GM21825 (cell line): Measurements from ENCODE around the gene CLPTM1L.
A peak's percentile ranks its signal among the peaks of the same experiment; 100 is the strongest.

Source experiments
- ATAC-seq: cut with Tn5 transposase; IDR thresholded peaks from one replicate; pipeline ENCODE4 v1.9.1; 2021; ENCODE audit warnings: mild to moderate bottlenecking, moderate library complexity; ENCODE audit not compliant: unreplicated experiment

Gene CLPTM1L

DNA sequence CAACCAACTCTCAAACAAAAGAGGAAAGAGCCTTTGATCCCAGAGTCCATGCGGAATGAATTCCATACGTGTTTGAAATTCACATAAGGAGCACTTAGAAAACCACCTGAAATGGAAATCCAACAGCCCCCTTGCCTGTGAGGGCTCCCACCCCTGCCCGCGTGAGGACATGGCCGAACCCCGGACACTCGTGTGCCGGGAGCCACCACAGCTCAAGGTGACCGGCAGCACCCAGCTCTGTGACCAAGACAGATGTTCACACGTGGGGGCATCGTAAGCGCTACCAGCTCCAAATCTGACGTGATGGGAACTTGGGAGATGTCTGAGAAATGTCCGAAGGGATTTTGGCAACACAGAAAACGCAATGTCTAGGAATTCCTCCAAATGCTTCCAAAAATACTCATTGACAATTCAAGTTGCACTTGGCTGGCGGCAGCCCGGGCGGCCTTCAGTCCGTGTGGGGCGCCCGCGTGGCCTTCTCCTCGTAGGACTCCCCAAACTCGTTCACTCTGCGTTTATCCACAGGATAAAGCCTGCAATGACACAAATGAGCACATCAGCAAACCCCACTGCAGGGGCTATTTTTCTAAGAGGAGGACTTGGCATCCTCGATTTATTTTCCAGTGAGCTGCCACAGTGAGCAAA lies 26.9 kb downstream of the CLPTM1L start:
- no peak for ATAC-seq

DNA sequence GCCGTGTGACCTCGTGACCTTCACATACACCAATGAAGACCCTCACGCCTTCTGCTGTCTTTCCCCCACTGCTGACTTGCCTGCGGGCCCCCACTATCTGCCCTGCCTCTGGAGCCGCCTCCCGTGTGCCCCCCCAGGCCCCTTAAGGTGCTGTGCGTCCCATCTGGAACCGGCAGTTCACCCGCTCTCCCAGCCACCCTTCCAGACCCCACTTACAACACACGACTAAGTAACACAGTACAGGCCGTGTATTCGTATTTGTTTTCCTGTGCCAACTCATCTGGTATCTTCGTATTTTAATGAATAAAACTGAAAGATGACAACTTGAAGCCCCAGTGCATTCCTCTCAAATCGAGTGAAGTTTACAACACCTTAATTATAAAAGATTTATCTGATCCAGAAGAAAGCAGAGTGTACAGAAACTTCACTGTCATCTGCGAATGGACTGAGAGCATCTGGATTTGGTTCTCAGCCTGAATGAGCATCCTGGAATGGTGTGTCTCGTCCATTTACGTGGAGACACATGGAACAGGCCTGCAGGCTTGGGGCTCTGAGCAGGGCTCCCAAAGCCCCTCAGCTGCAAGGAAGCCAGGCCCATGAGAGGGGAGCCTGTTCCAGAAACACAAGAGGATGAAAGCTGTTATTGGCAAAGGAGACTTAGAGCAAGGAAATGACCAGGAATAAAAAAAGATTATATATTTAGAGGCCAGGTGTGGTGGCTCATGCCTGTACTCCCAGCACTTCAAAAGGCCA lies 28.1 kb downstream of the CLPTM1L start:
- no peak for ATAC-seq

DNA sequence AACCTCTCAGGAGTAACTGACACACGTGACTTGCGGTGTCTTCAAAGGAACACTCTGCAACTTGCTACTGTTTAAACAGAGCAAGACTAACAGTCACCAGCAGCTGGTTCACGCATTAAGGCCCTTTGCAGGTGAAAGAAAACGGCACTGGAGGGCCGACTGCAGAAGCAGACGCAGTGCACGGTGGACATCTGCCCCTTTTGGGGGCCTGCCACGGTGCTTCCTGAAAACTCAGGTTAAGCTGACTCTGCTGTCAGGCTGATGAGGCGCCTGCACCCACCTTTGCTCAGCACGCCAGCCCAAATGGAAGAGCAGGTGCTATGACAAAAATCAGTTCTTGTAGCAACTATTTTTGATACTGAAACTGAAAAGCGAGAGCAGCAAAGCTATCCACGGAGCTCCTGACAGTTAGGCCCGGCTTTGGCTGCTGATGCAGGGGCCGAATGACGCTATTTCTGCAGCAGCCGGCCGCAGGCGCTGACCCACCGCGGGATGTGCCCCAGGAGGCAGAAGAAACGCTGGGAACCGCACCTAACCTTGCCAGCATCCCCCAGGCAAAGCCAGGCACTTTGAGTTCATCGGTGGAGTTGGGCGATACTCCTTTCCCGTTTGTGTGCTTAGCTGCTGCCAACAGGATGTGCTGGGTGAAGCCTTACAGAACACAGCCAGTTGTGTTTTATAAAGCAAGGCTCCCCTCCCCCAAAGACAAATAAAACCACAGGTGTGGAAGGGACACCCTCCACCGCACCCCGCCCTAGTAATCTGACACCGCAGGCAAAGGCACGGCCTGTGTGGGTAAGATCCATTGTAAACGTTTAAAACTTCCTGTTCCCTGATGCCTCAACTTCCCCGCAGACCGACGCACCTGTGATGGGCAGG lies 29.0 kb downstream of the CLPTM1L start:
- peak; percentile 40 for ATAC-seq

DNA sequence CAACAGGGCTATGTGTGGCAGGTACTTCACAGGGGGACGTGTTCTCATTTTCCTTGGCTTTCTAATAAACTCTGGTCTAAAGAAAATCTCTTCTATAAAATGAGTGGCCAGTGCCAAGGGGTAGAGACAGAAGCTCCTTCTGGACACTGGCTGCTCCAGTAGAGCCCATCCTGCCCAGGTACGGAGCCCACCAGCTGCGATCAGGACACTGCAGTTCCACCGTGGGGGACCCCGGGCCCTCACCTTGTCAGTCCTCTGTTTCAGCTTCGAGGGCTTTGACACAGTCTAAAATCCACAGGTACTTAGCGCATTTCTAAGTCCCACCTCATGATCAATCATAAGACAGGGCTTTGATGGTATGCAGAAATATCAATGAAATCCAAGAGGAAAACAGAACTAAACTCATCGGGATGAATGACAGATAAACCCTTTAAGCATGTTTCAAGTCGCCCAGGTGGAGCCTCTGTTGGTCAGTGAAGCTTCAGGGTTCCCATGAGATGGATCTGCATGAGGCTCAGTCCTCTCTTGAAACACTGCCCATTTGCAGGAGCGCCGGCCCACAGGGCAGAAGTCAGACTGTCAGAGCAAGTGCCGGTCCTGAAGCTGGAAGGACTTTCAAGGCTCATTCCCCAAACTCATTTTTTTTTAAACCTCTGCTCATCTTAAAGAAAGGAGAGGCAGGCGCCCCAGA lies 29.7 kb downstream of the CLPTM1L start:
- ATAC-seq = no peak

DNA sequence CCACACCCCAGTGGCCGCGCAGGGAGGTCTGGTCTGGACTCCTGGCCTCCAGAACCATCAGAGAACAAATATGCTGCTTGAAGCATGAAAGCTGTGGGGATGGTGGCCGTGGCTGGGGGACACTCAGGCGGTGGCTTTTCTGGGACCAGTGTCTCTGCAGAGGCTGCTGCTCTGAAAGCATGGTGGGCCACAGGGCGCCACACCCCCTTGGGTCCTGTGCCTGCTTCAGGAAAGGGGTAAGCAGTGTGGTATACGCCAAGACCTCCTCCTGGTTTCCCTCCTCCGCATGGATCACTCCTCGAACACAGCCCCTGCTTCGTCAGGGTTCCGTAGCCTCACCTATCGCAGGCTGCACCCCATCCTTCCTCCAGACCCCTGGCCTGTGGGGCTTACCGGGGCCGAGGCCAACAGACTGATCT lies 30.3 kb downstream of the CLPTM1L start:
- no peak for ATAC-seq

DNA sequence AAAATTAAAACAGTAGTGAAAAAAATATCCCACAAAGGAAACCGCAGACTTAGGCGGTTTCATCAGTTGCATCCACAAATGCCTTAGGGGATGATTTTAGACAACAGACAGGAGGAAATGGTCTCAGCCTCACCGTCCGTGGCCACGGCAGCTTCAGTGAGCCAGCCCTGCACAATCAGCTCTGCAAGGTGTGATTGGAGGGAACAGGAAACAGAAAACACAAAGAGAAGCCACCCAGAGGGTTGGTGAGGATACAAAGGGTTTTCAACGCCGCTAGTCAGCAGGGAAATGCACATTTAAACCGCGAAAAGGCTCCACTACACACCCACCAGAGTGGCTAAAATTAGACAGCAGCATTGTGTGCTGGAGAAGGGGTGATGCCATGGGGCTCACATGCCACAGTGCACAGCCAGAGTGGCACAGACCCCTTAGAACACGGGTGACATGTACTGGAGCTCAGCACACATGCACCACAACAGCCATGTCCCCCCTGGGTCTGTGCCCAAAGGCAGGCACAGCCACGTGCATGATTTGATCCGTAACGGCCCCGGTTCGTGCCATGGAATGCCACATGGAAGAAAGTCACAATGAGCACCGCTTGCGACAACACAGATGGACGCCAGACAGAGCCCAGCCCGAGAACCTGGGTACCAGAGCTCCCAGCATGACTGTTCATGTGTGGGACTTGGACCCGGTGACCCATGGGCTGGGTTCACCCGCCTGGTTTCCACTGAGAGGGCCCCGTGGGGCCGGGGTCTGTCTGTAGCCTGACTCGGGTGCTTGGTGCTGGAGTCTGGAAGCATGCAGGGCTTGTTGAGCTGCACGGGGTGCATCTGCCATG lies 31.7 kb downstream of the CLPTM1L start:
- peak; percentile 78 for ATAC-seq

DNA sequence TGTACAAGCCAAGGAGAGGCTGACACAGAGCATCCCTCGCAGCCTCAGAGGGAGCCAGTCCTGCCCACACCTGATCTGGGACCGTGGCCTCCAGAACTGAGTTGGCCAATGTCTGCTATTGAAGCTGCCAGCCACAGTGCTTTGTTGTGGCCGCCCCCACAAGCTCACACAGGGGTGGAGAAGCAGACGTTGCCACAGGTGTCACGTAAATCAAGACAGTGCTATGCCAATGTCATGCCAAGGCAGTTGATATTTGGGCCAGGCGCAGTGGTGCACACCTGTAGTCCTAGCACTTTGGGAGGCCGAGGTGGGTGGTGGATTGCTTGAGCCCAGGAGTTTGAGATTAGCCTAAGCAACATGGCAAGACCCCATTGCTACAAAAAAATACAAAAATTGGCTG lies 32.7 kb downstream of the CLPTM1L start:
- ATAC-seq = no peak

DNA sequence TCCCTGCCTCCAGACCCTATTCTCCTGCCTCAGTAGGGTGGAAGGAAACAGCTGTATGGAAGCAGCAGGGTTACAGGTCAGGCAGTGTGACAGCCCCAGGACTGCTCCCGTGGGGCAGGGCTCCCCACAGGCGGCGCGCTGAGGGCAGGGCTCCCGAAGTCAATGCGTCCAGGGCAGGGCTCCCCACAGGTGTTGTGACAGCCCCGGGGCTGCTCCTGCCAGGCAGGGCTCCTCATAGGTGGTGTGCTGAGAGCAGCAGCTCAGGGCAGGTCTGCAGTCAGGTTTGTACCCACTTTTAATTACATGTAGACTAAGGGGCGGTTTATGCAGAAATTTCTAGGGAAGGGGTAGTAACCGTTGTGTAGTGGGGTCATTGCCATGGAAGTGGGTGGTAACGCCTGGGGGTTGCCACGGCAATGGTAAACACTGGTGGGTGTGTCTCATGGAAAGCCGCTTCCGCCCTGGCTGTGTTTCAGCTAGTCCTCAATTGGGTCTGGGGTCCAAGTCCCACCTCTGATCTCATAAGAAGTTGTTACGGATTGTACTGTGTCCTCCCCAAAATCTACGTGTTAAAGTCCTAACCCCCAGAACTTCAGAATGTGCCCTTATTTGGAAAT lies 33.4 kb downstream of the CLPTM1L start:
- ATAC-seq = no peak

DNA sequence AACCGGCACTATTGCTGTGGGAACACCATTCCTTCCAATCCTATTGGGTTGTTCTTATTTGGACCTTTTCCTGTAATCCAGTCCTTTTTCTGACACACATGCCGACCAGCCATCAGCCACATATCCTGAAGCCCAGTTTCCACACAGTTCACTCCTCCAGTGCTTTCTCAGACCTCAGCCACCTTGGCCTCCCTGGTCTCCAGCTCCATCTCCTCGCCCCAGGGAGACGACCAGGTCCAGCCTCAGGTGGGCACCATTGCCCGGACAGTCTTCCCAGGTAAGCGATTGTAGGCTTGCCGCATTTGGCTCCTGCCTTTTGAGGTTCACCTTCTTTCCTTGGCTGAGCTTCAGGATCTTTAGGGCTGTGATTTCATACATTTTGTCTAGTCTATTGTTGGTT lies 34.8 kb downstream of the CLPTM1L start:
- no peak for ATAC-seq

DNA sequence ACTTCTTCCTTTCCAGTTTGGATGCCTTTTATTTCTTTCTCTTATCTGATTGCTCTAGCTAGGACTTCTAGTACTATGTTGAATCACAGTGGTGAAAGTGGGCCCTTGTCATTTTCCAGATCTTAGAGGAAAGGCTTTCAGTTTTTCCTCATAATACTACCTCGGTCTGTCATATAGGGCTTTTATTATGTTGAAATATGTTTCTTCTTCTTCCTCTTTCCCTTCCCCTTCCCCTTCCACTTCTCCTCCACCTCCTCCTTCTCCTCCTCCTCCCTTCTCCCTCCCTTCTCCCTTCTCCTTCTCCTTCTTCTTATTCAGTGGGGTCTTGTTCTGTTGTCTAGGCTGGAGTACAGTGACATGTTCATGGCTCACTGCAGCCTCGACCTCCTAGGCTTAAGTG lies 40.9 kb downstream of the CLPTM1L start:
- no peak for ATAC-seq

DNA sequence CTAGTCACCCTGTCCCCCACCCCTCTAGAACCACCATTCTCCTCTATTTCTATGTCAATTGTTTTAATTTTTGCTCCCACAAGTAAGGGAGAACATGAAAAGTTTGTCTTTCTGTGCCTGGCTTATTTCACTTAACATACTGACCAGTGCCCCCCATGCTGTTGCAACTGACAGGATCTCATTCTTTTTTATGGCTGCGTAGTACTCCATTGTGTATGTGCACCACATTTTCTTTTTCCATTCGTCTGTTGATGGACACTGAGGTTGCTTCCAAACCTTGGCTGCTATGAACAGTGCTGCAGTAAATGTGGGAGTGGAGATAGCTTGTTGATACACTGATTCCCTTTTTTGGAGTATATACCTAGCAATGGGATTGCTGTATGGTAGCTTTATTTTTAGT lies 42.6 kb downstream of the CLPTM1L start:
- no peak for ATAC-seq

DNA sequence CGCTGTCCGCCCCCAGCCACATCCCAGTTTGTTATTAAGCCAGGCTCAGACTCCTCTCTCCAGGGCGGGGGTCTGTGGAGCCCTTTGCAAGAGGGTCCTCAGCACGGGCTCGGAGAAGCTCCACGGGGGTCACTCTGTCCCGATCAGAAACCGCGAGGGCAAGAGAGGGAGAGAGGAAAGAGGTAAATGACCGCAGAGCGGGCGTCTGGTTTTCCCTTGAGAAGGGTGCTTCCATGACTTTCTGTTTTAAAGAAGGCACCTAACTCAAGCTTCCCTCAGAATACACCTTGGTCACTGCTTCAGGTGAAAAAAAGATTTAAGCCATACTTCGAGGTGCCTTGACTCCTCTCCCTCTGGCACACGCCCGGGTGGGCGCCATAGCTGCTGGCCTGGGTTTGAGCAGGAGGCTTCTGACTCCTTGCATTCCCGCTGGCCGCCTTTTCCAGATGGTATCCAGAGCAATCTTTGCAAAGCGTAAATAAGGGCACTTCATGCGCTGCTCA lies 44.3 kb downstream of the CLPTM1L start:
- no peak for ATAC-seq

DNA sequence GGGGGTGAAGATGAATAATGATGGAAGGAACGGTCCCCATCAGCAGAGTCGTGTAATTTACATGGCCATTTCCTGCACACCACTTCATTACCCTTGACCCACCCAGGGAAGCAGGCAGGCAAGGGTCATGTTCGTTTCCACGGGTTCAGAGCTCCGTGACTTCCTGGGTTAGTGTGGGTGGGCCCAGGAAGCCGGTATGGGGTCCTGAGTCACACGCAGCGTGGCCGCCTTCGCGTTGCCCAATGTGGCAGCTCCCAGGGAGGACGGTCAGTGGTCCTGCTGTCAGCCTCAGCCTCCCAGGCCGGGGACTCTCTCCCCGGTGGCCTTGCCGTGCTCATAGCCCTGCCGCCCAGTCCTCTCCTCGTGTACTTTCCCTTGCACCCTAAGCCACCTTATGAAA lies 44.9 kb downstream of the CLPTM1L start:
- ATAC-seq = no peak

DNA sequence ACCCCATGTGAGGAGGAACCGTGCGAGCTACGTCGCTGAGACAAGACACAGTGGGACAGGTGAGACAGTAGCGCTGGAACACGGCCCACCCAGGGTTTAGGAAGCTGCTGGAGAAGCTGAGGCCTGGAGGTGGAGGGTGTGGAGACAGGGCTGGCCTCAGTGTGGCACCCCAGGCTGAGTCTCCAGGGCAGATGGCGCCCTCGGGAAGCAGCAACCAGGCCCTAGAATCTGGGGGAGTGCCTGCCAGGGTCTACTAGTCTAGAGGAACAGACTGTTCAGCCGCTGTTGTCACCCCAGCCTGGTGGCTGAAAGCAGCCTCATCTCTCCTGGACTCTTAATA lies 45.4 kb downstream of the CLPTM1L start:
- ATAC-seq = no peak

DNA sequence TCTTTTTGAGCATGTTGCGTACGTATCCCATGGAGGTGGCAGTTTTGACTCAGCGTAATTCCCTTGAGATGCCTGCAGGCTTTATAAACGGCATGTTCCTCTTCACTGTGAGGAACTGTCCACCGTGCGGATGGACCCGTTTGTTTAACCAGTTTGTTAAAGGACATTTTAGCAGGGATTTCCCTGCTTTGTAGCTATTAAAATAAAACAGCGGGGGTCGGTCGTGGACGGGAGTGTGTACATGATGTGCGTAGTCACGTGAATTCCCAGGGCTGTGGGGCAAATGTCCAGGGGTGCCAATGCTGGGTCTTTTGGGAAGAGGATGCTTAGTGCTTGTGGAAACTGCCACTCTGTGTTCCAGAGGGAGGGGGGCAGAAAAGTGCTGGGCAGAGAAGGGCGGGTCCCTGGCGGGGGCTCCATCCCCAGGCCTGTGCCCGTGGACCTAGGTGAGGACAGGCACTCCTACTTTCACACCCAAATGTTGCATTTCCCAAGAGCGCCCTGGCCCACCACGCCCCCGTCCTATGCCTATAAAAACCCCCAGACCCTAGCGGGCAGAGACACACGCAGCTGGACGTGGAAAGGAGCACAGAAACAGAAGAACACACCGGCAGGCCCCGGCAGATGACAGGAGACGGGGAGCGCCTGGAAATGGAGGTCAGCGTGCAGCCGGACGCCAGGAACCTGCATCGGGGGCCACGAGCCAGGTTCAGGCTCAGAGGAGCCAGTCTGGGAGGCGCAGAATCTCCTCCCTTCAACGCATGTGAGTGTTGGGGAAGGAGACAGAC lies 46.0 kb downstream of the CLPTM1L start:
- no peak for ATAC-seq

DNA sequence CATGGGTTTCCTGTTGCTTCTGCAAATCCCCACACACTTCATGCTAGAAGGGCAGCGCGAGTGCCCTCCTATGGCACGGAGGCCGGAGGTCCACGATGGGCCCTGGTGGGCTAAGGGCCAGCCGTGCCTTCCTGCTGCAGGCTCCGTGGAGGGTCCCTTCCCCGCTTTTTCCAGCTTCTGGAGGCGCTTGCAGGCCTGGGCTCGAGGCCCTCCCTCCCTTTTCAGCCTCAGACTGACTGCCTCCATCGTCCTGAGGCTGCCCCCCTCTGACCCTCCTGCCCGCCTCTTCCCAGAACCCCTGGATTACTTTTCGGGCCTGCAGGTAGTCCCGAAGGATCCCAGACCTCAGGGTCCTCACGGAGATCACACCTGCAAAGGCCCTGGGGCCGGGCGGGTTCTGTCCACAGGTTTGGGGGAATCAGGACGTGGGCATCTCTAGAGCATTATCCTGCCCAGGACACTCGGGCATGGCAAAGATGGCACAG lies 46.8 kb downstream of the CLPTM1L start:
- ATAC-seq = no peak

DNA sequence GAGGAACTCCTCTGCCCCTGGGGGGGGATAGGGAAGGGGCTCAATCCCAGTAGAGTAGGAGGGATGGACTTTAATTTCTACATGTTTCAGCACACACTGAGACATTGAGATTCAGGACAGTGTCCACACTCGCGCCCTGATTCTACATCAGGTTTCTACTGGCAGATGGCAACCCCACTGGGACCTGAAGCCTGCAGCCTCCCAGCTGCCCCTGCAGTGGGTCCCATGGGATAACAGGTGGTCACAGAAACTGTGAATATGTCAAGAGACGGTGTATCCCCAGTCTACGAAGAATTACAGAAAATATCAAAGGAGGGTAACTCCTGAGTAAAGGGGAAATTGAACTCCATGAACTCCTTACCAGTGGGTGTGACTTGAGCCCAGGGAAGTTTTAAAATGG lies 47.7 kb downstream of the CLPTM1L start:
- no peak for ATAC-seq

DNA sequence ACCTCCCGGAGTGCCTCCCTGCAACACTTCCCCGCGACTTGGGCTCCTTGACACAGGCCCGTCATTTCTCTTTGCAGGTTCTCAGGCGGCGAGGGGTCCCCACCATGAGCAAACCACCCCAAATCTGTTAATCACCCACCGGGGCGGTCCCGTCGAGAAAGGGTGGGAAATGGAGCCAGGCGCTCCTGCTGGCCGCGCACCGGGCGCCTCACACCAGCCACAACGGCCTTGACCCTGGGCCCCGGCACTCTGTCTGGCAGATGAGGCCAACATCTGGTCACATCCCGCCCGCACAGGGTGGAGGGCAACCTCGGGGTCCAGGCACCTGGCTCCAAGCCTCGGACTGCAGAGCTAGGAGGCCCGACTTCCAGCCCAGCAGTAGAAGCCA lies 49.3 kb downstream of the CLPTM1L start:
- ATAC-seq = no peak
